GM10847 (cell line): ENCODE data around the gene P2RY2.

Source experiments
- POLR2A ChIP-seq: IDR thresholded peaks from 2 replicates; pipeline ENCODE4 v1.6.1; 2011; ENCODE audit not compliant: insufficient read length; ENCODE audit errors: extremely low read depth

The P2RY2 gene

DNA sequence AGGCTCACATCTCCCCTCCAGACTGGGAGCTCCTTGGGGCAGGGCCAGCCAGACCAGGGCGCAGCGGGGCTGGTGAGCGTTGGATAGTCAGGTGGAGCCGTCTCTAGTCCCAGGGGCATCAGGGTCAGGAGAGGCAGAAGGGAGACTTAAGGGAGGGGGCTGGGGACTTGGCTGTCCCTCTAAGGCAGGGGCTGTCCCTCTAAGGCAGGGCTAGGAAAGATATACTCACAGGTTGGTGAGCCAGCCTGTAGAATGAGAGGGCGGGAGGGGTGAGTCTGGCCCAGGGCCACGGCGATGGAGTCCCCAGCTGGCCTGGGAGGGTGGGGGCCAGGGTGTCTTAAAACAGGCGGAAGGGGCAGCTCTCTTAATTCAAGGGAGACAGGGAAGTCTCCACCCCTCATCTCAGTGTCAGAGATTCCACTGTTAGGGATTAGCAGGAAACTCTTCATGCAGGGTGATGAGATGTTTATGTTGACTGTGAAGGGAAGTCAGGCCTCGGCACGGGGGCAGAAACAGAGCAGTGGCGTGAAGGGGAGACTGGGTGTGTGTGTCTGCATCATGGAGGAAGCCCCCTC is 11.3 kb downstream of the P2RY2 start:
- no peak for TF ChIP-seq POLR2A

DNA sequence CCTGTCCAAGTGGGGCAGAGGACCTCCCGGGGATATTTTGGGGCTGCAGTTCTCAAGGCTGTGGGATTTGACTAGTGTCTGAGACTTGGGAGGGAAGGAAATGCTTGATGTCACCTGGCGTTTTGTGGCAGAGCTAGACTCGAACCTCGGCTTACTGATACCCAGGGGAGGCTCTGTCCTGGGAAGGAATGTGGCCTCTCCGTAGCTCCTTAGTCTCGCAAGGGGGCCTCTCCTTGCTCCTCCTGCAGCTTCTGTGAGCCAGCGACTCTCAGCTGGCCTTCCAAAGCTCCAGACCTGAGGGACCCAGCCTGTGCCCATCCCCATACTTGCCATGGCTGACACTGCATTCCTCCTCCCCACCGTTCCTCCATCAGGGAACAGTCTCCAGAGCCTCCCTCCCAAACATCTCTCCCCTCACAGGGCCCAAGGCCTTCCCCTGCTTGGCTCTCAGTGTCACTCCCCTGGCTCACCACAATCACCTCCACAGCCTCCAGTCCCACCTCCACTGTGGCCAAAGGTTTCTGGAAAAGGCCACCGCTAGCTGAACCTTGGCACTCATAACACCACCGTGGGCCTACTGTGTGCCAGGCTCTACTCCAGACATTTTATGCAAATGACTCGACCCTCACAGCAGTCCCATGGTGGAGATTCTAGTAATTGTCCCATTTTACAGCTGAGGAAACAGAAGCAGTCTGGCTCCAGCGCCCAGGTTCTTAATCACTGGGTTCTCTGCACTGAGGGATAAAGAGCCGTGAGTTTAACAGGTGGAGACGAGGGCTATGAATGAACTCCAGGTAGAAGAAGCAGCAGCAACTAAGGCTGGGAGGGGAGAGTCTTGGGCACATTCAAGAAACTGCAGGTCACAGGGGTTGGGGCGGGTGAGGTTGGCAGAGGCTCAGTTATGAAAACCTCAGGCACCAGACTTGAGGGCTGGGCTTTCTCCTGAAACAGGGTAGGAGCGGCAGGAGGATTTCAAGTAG is 12.1 kb downstream of the P2RY2 start:
- TF ChIP-seq POLR2A = no peak

DNA sequence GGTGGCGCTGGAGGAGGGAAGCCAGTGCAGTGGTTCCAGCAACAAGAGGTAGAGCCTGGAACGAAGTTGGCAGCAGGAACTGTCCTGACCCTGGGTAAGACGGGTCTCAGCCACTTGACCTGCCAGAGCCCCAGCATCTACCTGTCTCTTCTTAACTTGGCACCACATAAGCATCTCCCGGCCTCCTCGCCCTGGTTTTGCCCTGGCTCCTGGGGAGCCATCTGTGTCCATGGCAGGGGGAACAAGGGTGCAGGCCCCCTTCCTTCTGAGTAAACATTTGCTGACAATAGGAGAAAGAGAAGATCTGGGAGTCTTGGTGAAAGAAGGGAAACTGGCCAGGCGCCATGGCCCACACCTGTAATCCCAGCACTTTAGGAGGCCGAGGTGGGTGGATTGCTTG is 12.8 kb downstream of the P2RY2 start:
- TF ChIP-seq POLR2A = no peak

DNA sequence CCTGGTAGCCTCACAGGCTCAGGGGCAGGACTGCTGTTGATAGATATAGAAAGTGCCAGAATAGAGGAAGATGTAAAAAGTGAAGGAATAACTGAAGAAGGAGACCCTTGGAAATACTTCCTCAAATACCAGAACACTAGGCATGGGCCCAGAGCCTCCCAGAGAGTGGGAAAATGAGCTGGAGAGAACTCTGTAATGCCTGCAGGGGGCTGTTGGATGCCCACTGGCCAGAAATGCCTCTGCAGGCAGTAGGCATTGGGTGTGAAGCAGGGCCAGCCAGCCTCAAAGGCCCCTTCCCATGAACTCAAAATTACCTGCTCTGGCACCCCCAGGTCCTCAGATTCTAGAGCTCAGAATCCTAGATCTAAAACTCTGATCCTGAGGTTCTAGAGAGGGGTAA is 15.1 kb downstream of the P2RY2 start:
- TF ChIP-seq POLR2A = no peak

DNA sequence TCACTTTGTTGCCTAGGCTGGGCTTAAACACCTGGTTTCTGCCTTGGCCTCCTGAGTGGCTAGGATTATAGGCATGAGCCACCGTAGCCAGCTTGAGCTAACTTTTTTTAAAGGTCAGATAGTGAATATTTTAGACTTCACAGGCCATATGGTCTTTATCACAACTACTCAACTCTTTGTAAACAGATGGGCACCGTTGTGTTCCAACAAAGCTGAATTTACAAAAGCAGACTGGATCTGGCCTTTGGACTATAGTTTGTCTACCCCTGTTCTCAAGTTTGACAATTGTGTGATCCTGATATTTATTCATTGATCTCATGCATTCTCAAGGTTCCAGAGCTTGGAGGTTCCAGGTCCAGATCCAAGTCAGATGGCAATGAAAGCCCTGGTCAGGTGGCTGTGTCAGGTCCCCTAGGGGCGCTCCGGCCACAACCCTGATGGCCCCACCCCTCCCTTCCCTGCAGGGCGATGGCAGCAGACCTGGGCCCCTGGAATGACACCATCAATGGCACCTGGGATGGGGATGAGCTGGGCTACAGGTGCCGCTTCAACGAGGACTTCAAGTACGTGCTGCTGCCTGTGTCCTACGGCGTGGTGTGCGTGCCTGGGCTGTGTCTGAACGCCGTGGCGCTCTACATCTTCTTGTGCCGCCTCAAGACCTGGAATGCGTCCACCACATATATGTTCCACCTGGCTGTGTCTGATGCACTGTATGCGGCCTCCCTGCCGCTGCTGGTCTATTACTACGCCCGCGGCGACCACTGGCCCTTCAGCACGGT is 15.8 kb downstream of the P2RY2 start:
- no peak for TF ChIP-seq POLR2A

DNA sequence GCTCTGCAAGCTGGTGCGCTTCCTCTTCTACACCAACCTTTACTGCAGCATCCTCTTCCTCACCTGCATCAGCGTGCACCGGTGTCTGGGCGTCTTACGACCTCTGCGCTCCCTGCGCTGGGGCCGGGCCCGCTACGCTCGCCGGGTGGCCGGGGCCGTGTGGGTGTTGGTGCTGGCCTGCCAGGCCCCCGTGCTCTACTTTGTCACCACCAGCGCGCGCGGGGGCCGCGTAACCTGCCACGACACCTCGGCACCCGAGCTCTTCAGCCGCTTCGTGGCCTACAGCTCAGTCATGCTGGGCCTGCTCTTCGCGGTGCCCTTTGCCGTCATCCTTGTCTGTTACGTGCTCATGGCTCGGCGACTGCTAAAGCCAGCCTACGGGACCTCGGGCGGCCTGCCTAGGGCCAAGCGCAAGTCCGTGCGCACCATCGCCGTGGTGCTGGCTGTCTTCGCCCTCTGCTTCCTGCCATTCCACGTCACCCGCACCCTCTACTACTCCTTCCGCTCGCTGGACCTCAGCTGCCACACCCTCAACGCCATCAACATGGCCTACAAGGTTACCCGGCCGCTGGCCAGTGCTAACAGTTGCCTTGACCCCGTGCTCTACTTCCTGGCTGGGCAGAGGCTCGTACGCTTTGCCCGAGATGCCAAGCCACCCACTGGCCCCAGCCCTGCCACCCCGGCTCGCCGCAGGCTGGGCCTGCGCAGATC is 16.5 kb downstream of the P2RY2 start:
- TF ChIP-seq POLR2A = no peak

DNA sequence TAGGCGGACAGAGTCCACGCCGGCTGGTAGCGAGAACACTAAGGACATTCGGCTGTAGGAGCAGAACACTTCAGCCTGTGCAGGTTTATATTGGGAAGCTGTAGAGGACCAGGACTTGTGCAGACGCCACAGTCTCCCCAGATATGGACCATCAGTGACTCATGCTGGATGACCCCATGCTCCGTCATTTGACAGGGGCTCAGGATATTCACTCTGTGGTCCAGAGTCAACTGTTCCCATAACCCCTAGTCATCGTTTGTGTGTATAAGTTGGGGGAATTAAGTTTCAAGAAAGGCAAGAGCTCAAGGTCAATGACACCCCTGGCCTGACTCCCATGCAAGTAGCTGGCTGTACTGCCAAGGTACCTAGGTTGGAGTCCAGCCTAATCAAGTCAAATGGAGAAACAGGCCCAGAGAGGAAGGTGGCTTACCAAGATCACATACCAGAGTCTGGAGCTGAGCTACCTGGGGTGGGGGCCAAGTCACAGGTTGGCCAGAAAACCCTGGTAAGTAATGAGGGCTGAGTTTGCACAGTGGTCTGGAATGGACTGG is 17.2 kb downstream of the P2RY2 start:
- TF ChIP-seq POLR2A = no peak

DNA sequence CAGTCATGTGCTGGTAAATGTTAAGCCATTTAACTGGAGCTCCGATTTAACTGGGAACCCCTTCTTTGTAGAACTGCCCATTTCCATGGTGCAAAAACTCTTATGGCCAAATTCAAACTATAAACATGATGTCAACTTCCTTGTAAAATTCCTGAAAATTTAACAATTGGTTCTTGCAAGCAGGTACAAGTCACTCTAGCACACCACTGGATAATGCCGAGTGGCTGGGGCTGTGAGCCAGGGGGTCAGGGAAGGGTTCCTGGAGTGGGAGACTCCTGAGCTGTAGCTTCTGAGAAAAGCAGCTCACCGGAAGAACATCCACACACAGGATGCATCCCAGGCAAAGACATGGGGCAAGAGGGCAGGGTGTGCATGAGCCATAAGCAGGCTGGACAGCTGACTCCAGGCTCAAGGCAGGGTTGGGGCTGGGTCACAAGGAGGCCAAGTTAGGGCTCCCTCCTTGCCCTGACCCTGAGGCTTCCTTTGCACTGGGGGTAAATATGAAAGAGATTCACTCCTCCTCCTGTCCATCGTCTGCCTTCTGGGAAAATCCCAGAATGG is 18.2 kb downstream of the P2RY2 start:
- no peak for TF ChIP-seq POLR2A

DNA sequence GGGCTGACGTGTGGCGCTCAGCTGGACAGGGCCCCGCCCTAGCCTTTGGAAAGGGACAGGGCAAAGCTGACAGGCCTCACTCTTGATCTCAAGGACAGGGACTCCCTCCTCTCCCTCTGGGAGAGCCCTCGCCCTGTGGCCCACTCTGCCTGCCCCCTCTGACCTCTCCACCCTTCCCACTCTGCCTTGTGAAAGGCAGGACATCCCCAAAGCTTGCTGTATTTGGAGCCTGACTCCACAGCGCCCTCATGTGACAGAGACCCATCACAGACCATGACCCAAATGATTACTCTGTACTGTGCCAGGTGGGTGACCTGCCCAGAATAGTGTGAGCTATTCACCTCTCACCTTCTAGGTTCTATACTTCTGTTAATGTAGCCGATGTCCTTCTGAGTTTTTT is 18.8 kb downstream of the P2RY2 start:
- no peak for TF ChIP-seq POLR2A

DNA sequence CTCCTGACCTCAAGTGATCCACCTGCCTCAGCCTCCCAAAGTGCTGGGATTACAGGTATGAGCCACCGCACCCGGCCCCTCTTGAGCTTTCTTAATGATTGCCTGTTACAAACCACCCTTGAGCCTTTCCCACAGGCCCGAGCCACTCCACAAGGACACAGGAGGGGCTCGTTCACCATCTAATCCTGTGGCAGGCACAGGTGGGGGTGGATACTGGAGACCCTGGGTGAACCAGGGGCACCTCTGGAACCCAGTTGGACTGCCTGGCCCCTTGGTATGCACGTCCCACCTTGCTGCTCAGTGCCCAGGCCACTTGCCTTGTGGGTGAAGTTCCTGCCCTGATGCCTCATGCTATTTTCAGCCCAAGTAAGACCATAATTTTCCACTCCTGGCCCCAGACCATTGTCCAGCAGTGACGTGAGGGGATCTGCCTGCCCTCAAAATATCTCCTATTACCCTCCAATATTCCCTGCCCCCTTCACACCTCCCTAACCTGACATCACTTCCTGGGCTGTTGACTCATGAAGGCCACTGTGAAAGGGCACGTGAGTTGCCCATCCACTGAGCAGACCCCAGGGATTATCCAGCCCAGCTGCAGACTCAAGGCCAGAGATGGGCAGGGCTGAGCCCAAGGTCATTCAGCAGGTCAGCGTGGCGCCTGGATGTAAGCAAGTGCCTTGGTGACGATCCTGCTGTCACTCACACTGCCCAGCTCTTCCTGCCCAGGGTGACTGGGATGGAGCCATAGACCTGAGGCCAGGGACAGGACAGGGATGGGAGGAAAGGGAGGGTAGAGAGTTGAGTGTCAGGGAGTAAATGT is 19.6 kb downstream of the P2RY2 start:
- no peak for TF ChIP-seq POLR2A

DNA sequence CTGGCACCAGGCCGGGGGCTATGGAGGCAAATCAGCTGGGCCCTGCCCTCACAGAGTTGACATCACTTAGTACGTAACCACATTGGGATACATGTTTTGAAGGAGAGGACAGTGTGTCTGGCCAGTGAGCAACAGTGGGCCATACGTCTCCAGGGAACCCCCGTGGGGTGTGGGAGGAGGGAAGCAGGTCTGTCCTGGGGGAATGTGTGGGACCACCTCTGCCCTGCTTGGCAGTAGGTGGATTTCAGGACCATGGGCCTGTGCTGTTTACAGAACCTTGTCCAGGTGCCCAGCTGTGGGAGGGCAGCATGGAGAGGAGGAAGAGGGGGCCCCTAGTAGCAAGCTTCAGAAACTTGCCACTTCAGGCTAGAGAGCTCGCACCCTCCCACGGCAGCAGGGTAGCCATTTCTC is 21.0 kb downstream of the P2RY2 start:
- no peak for TF ChIP-seq POLR2A

DNA sequence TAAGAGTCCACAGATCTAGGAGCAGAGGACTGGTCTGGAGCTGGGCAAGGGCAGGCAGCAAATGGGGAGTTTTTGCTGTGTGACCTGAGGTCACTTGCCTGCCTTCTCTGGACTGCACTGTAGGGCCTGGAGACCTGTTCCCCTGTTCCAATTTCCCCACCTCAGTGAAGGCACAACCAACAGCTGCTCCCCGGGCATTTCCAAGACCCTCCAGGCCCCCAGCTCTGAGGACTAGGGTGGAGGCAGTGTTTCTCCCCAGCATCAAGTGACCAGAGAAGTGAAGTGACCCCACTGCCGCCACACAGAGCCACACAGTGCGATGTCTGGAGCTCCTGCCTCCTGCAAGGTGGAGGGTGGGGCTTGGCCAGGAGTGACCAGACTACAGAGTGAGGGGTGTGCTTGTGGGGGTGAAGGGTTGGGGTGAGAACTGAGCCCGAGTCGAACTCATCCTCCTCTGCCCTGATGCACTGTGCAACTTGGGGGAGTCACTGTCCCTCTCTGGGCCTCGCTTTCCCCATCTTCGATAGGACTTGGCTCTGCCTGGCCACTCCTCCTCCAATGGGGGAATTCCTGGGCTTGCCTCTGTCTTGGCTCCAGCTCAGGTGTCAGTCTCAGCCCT is 21.6 kb downstream of the P2RY2 start:
- no peak for TF ChIP-seq POLR2A

DNA sequence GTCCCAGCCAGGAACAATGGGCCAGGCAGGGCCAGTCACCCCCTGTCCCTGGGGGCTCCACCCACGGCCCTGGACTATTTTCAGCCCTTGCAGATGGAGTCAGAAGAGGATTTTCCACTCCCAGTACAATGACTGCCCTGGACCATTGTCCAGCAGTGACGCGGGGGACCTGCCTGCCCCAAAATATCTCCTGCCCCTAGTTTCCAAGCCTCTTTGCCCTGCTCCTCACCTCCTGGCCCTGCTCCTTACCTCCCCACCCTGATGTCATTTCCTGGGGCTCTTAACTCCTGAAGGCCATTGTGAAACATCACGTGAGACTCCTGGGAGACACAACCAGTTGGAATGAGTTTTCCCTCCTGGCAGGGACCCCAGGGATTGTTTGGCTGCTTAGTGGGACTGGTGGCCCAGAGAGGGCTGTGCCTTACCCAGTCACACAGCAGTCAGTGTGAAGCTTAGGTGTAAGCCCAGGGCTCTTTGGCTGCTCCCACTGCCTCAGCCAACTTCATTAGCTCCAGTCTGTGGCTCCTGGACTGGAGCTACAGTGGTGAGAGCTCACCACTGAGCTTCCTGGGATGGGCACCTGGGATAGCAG is 22.2 kb downstream of the P2RY2 start:
- TF ChIP-seq POLR2A = no peak

DNA sequence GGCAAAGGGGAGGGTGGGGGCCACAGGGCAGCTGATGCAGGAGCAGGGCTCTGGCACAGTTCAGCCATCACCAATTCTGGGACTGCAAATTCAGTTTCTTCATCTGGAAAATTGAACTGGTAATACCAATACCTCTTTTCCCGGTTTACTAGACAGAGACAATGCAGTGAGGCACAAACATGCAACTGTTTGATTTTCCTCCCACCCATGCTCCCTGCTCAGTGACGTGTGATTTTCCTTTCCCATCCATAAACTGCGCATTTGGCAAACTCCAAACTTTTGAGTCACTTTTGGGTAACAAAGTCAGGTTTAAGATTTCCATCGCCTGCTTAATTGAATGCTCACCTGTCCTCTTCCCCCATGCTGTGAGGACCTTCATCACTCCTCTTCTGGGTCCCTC is 23.2 kb downstream of the P2RY2 start:
- no peak for TF ChIP-seq POLR2A
